ENCODE measurements around the gene DENND1B. TPM values are rescaled to one million over a fixed set of nuclear protein-coding genes. Genes with fewer than 3 reads are reported as not detected.

Gene DENND1B
- total RNA-seq, 3 donors from 2014 or later: 10.1 to 54.7 (median 29.8) TPM

DNA sequence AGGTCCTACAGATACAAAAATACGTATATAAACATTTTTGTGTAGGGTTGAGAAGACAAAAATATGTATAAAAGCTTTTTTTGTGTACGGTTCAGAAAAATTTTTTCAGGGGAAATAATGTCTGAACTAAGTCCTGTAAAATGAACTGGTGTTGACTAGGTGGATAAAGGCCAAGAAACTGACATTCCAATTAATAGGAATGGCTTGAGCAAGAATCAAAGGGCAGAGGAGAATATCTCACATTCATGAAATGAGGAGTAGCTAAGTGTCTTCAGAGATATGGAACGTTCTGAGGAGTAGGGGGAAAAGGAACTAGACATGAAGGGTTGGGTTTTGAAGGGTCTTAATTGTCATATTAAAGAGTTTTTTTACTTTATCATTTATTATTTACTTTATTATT, 231.2 kb downstream of the DENND1B start:
- DNase-seq (ENCODE audit: low spot score in 2 of 2): no peak
- no peaks in the 10 kb centered on the region for H3K4me1 ChIP-seq
- intact Hi-C loops (cut with DNase I; ENCODE audit: low total_unique reads): no loop called here
- no peak overlapping the region for H3K27ac ChIP-seq
- H3K36me3 ChIP-seq: no peaks in the 10 kb centered on the region
- no peaks in the 10 kb centered on the region for H3K9me3 ChIP-seq
- H3K4me3 ChIP-seq: no peak overlapping the region
- H3K27me3 ChIP-seq: no peaks in the 10 kb centered on the region
- TF ChIP-seq, protein P1, sequence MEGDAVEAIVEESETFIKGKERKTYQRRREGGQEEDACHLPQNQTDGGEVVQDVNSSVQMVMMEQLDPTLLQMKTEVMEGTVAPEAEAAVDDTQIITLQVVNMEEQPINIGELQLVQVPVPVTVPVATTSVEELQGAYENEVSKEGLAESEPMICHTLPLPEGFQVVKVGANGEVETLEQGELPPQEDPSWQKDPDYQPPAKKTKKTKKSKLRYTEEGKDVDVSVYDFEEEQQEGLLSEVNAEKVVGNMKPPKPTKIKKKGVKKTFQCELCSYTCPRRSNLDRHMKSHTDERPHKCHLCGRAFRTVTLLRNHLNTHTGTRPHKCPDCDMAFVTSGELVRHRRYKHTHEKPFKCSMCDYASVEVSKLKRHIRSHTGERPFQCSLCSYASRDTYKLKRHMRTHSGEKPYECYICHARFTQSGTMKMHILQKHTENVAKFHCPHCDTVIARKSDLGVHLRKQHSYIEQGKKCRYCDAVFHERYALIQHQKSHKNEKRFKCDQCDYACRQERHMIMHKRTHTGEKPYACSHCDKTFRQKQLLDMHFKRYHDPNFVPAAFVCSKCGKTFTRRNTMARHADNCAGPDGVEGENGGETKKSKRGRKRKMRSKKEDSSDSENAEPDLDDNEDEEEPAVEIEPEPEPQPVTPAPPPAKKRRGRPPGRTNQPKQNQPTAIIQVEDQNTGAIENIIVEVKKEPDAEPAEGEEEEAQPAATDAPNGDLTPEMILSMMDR (IDR thresholded peaks at IDR 0.05): no peak
- TF ChIP-seq POLR2AphosphoS5 (IDR thresholded peaks at IDR 0.05): no peak
- TF ChIP-seq POLR2A (IDR thresholded peaks at IDR 0.05): no peak

DNA sequence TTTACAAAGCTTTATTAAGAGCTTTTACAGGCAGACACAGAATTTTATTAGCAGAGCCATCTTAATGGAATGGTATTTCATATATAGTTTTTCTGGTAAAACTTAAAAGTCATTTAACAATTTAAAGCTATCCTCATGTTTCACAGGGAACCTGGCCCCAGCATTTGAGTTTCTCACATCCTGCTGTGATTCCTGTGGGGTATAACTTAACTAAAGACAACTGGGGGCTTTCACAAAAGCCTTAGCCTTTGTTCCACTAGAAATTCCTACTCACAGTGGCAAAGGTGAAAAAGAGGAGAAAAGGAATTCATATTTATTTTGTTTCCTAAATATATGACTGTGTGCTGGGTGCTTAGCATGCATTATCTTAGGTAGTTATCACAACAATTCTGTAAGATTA, 233.9 kb downstream of the DENND1B start:
- TF ChIP-seq POLR2A (IDR thresholded peaks at IDR 0.05): no peak
- TF ChIP-seq, protein P1 (IDR thresholded peaks at IDR 0.05): no peak
- no peak for TF ChIP-seq POLR2AphosphoS5 (IDR thresholded peaks at IDR 0.05)
- intact Hi-C loops (cut with DNase I; ENCODE audit: low total_unique reads): no loop called here
- H3K4me3 ChIP-seq: no peak overlapping the region
- no peak for DNase-seq (ENCODE audit: low spot score in 2 of 2)
- no peaks in the 10 kb centered on the region for H3K27me3 ChIP-seq
- no peaks in the 10 kb centered on the region for H3K9me3 ChIP-seq
- no peaks in the 10 kb centered on the region for H3K36me3 ChIP-seq
- no peaks in the 10 kb centered on the region for H3K4me1 ChIP-seq
- no peak overlapping the region for H3K27ac ChIP-seq

DNA sequence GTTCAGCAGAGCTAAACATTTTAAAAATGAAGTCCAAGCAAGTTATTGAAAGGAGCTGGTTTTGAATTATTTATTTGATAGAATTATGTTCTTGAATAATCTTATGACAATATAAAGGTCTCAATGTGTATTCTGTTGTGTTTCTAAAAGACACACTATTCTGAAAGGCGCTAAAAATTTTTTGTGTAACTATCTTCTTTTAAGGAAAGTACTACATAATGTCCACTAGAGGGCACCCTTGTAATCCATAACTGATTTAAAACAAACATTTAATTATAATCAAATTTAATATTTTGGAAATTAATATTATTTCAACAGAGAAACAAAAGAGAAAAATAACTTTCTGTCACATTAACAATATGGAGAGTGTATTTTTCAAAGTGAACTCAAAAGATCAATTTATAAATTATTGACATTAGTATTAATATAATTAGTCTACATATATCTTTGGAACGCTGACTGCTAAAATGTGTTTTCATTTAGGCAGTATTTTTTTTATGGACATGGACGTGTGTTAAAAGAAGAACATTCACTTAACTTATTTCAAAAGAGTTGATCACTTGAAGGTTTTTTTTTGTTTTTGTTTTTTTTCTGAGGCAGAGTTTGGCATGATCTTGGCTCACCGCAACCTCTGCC, 248.4 kb downstream of the DENND1B start:
- Histone ChIP-seq H3K9me3 (no peaks in the 10 kb centered on the region), H3K36me3 (no peaks in the 10 kb centered on the region), H3K27ac (no peak overlapping the region), H3K4me1 (no peaks in the 10 kb centered on the region), H3K27me3 (no peaks in the 10 kb centered on the region), H3K4me3 (no peak overlapping the region)
- intact Hi-C loops (cut with DNase I; ENCODE audit: low total_unique reads): no loop called here
- DNase-seq (ENCODE audit: low spot score in 2 of 2): no peak
- TF ChIP-seq, protein P1 (IDR thresholded peaks at IDR 0.05): peak; percentile 37 to 53 (median 53)
- TF ChIP-seq POLR2AphosphoS5 (IDR thresholded peaks at IDR 0.05): no peak

DNA sequence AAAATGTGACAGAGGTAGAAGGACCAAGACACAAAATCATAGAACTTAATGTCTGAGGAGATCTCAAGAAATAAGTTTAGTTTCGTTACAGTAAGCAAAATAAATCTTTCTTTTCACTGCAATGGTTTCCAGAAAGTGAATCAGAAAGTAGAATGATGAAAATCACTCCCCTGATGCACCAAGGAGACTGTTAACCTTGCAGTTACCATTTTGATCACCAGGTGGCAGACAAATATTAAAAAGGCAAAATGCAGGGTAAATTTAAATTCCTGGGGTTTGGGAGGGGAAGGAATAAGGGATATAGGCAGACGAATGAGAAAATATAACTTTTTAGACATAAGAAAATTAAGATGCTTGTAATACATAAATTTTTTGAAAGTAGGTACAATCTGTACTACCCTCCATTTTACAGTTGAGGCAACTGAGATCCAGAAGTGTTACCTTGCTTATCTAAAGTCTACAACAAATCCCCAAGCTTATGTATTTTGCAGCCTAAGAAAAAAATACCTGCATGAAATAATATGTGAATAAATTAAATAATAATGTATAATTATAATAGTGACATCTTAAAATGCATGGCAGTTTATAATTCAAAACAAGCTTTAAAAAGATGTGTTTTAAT, 254.1 kb downstream of the DENND1B start:
- Histone ChIP-seq H3K4me3 (no peak overlapping the region), H3K27me3 (no peaks in the 10 kb centered on the region), H3K36me3 (no peaks in the 10 kb centered on the region), H3K27ac (no peak overlapping the region), H3K4me1 (no peaks in the 10 kb centered on the region), H3K9me3 (no peaks in the 10 kb centered on the region)
- no peak for DNase-seq (ENCODE audit: low spot score in 2 of 2)
- TF ChIP-seq, protein P1 (IDR thresholded peaks at IDR 0.05): peak; percentile 37 to 47 (median 40)
- TF ChIP-seq POLR2A (IDR thresholded peaks at IDR 0.05) (no peak), POLR2AphosphoS5 (IDR thresholded peaks at IDR 0.05) (no peak)
- intact Hi-C loops (cut with DNase I; ENCODE audit: low total_unique reads): no loop called here

DNA sequence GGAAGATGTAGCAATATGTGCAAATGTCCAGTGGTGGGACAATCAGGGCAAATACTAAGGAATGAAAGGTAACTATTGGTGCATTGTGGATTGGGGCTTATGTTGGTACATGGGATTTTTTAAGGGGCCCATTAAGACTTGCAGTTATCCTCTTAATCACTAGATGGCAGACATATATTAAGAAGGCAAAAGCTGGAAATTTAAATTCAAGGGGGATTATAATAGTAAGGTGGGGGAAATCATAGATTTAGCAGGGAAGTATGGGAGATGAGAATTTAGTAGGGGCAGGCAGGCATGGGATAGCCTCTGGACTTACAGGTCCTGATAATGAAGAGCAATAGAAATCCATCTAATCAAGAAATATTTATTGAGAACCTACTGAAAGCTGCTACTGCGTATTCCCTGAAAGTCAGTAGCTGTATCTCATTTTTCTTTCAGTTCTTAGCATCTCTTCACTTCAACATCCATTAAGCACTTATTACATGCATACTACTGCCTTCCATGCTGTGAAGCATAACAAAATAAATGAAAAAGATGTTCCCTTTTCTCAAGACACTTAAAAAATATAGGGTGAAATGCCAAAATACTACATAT, 255.4 kb downstream of the DENND1B start:
- Histone ChIP-seq H3K27me3 (no peaks in the 10 kb centered on the region), H3K9me3 (no peaks in the 10 kb centered on the region), H3K4me3 (no peak overlapping the region), H3K27ac (no peak overlapping the region), H3K4me1 (no peaks in the 10 kb centered on the region), H3K36me3 (no peaks in the 10 kb centered on the region)
- no peak for DNase-seq (ENCODE audit: low spot score in 2 of 2)
- TF ChIP-seq POLR2A (IDR thresholded peaks at IDR 0.05) (no peak), POLR2AphosphoS5 (IDR thresholded peaks at IDR 0.05) (no peak)
- TF ChIP-seq, protein P1 (IDR thresholded peaks at IDR 0.05): peak in 1 of 3 donors; percentile 17
- intact Hi-C loops (cut with DNase I; ENCODE audit: low total_unique reads): no loop called here

Measured in breast epithelium (tissue), 4 donors.